Measurements from ENCODE around the gene SOST.

SOST gene

GRCh38 chr17:43745541-43745940 is 13.1 kb downstream of the SOST start:
- TF ChIP-seq EZH2phosphoT487 (conservative IDR thresholded peaks at IDR 0.05; ENCODE audit: low read length) (no peak), CTCF (IDR thresholded peaks at IDR 0.05; ENCODE audit: insufficient read depth, low read length, poor library complexity, severe bottlenecking) (no peak)

GRCh38 chr17:43741636-43742035 is 17.0 kb downstream of the SOST start:
- TF ChIP-seq EZH2phosphoT487 (conservative IDR thresholded peaks at IDR 0.05; ENCODE audit: low read length) (no peak), CTCF (IDR thresholded peaks at IDR 0.05; ENCODE audit: insufficient read depth, low read length, poor library complexity, severe bottlenecking) (no peak)
- Histone ChIP-seq H3K9me3 (ENCODE audit: insufficient read depth, low read length) (no peaks in the 10 kb centered on the region), H3K36me3 (ENCODE audit: low read length) (no peaks in the 10 kb centered on the region), H3K4me3 (ENCODE audit: insufficient read depth, low read length, poor library complexity, severe bottlenecking) (no peak overlapping the region), H3K27me3 (ENCODE audit: low read length) (no peaks in the 10 kb centered on the region), H3F3A (ENCODE audit: insufficient read depth) (no peaks in the 10 kb centered on the region), H3K79me2 (ENCODE audit: insufficient read depth, low read length) (no peaks in the 10 kb centered on the region), H3K9me2 (replicated peaks; ENCODE audit: insufficient read depth, low read length) (no peaks in the 10 kb centered on the region), H3K4me2 (ENCODE audit: low read depth, low read length, poor library complexity, severe bottlenecking) (no peak overlapping the region), H3K27ac (ENCODE audit: low read depth, low read length) (no peak overlapping the region), H4K20me1 (ENCODE audit: low read depth, low read length) (no peaks in the 10 kb centered on the region), H2AFZ (ENCODE audit: low read depth, low read length, severe bottlenecking) (no peak overlapping the region), H3K9ac (ENCODE audit: low read length) (no peak overlapping the region)

More at GRCh38 chr17:43745541-43745940, 13.1 kb downstream of the SOST start:
- Histone ChIP-seq H3K27me3 (ENCODE audit: low read length) (no peaks in the 10 kb centered on the region), H3K36me3 (ENCODE audit: low read length) (no peaks in the 10 kb centered on the region), H3K9me2 (replicated peaks; ENCODE audit: insufficient read depth, low read length) (no peaks in the 10 kb centered on the region), H2AFZ (ENCODE audit: low read depth, low read length, severe bottlenecking) (no peak overlapping the region), H3K4me2 (ENCODE audit: low read depth, low read length, poor library complexity, severe bottlenecking) (no peak overlapping the region), H3F3A (ENCODE audit: insufficient read depth) (no peaks in the 10 kb centered on the region), H3K9me3 (ENCODE audit: insufficient read depth, low read length) (no peaks in the 10 kb centered on the region), H3K27ac (ENCODE audit: low read depth, low read length) (no peak overlapping the region), H4K20me1 (ENCODE audit: low read depth, low read length) (no peaks in the 10 kb centered on the region), H3K4me3 (ENCODE audit: insufficient read depth, low read length, poor library complexity, severe bottlenecking) (no peak overlapping the region), H3K9ac (ENCODE audit: low read length) (no peak overlapping the region), H3K79me2 (ENCODE audit: insufficient read depth, low read length) (no peaks in the 10 kb centered on the region)

GRCh38 chr17:43740541-43740940 is 18.1 kb downstream of the SOST start:
- Histone ChIP-seq H3K4me2 (ENCODE audit: low read depth, low read length, poor library complexity, severe bottlenecking) (no peak overlapping the region), H2AFZ (ENCODE audit: low read depth, low read length, severe bottlenecking) (no peak overlapping the region), H3K9me3 (ENCODE audit: insufficient read depth, low read length) (no peaks in the 10 kb centered on the region), H3F3A (ENCODE audit: insufficient read depth) (no peaks in the 10 kb centered on the region), H4K20me1 (ENCODE audit: low read depth, low read length) (no peaks in the 10 kb centered on the region), H3K27ac (ENCODE audit: low read depth, low read length) (no peak overlapping the region), H3K36me3 (ENCODE audit: low read length) (no peaks in the 10 kb centered on the region), H3K4me3 (ENCODE audit: insufficient read depth, low read length, poor library complexity, severe bottlenecking) (no peak overlapping the region), H3K27me3 (ENCODE audit: low read length) (no peaks in the 10 kb centered on the region), H3K9me2 (replicated peaks; ENCODE audit: insufficient read depth, low read length) (no peaks in the 10 kb centered on the region), H3K79me2 (ENCODE audit: insufficient read depth, low read length) (no peaks in the 10 kb centered on the region), H3K9ac (ENCODE audit: low read length) (no peak overlapping the region)
- TF ChIP-seq EZH2phosphoT487 (conservative IDR thresholded peaks at IDR 0.05; ENCODE audit: low read length) (no peak), CTCF (IDR thresholded peaks at IDR 0.05; ENCODE audit: insufficient read depth, low read length, poor library complexity, severe bottlenecking) (no peak)
